ENCODE results near the gene ITM2B. TPM values are rescaled to one million over a fixed set of nuclear protein-coding genes. Genes with fewer than 3 reads are reported as not detected.

ITM2B gene
- total RNA-seq, 1 donor, result 176 TPM

DNA sequence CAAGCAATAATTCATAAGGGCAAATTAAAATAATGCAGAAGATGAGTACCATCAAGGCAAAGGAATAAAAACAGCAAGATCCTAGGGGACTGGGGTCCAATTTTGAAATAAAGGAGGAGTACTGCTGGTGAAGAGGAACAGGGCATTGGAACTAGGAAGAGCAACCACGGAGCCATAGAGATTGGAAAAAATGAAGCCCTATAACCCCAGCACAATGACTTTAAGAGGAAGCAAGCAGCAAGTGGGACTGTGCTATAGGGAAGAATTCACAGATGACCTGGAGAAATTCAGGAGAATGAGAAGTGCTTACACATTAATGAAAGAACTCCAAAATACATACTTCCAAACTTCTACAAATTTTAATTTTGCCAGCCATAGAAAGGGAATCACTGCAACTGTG is 44.9 kb upstream of the ITM2B start:
- no peak overlapping the region for H3K4me3 ChIP-seq (ENCODE audit: insufficient read depth, low read length)
- H3K4me2 ChIP-seq (ENCODE audit: insufficient read depth, low read length), result no peak overlapping the region
- DNase-seq (ENCODE audit: insufficient read length, low spot score, missing footprints), result no peak
- no peaks in the 10 kb centered on the region for H3K36me3 ChIP-seq (ENCODE audit: insufficient read depth, low read length)
- H3K4me1 ChIP-seq (ENCODE audit: insufficient read depth, low read length), result no peaks in the 10 kb centered on the region
- peaks cover 5% of the 10 kb centered on the region for H3K27me3 ChIP-seq (ENCODE audit: insufficient read depth, low read length)
- H3K27ac ChIP-seq (ENCODE audit: low read depth, low read length), result no peak overlapping the region
- H3K9me3 ChIP-seq (ENCODE audit: low read depth, low read length), result no peaks in the 10 kb centered on the region
- no peaks in the 10 kb centered on the region for H4K20me1 ChIP-seq (ENCODE audit: insufficient read depth, low read length)
- no peaks in the 10 kb centered on the region for H3K79me2 ChIP-seq (ENCODE audit: insufficient read depth, low read length)
- no peak overlapping the region for H2AFZ ChIP-seq (ENCODE audit: low read length)
- TF ChIP-seq, protein P1, sequence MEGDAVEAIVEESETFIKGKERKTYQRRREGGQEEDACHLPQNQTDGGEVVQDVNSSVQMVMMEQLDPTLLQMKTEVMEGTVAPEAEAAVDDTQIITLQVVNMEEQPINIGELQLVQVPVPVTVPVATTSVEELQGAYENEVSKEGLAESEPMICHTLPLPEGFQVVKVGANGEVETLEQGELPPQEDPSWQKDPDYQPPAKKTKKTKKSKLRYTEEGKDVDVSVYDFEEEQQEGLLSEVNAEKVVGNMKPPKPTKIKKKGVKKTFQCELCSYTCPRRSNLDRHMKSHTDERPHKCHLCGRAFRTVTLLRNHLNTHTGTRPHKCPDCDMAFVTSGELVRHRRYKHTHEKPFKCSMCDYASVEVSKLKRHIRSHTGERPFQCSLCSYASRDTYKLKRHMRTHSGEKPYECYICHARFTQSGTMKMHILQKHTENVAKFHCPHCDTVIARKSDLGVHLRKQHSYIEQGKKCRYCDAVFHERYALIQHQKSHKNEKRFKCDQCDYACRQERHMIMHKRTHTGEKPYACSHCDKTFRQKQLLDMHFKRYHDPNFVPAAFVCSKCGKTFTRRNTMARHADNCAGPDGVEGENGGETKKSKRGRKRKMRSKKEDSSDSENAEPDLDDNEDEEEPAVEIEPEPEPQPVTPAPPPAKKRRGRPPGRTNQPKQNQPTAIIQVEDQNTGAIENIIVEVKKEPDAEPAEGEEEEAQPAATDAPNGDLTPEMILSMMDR (IDR thresholded peaks at IDR 0.05; ENCODE audit: extremely low read depth, low read depth, low read length), result no peak

DNA sequence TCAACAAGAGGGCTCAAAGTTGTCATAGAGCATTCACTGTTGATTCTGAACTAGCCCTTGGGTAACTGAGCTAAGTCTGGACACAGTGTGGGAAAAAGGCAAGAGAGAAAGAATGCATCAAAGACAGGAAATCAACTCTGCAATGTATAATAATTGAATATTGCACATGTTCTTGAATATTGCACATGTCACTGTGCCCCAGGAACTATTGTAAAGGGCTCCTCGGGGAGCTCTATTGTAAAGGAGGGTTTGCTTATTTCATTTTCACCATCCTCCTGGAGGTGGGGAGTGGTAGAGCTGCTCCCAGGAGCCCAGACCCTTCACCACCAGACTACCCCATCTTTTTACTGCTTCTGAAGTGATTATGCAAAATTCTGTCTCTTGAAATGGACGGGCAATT is 44.4 kb upstream of the ITM2B start:
- Histone ChIP-seq H3K4me1 (ENCODE audit: insufficient read depth, low read length) (no peaks in the 10 kb centered on the region), H3K27ac (ENCODE audit: low read depth, low read length) (no peak overlapping the region), H3K27me3 (ENCODE audit: insufficient read depth, low read length) (peaks cover 8% of the 10 kb centered on the region), H4K20me1 (ENCODE audit: insufficient read depth, low read length) (no peaks in the 10 kb centered on the region), H3K79me2 (ENCODE audit: insufficient read depth, low read length) (no peaks in the 10 kb centered on the region), H2AFZ (ENCODE audit: low read length) (no peak overlapping the region), H3K36me3 (ENCODE audit: insufficient read depth, low read length) (no peaks in the 10 kb centered on the region), H3K4me2 (ENCODE audit: insufficient read depth, low read length) (no peak overlapping the region), H3K9me3 (ENCODE audit: low read depth, low read length) (no peaks in the 10 kb centered on the region), H3K4me3 (ENCODE audit: insufficient read depth, low read length) (no peak overlapping the region)
- DNase-seq (ENCODE audit: insufficient read length, low spot score, missing footprints), result no peak
- TF ChIP-seq, protein P1 (IDR thresholded peaks at IDR 0.05; ENCODE audit: extremely low read depth, low read depth, low read length), result no peak

DNA sequence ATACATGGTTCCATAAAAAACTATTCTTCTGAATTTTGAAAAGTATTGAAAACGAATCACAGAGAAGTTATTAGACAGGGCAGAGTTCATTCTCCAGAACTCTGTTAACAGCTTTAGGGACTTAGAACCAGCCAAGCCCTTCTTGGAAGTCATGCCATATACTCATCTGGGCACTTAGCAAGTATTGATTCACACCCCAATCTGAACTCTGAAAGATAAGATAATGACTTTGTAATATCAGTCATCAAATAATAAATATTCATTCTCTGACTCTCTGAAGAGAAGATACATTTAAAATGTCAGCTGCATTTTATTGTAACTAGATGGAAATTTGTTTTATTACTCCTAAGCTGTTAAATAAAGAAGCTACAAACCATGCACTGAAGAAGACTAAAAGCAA is 43.8 kb upstream of the ITM2B start:
- peaks cover 12% of the 10 kb centered on the region for H3K27me3 ChIP-seq (ENCODE audit: insufficient read depth, low read length)
- TF ChIP-seq, protein P1 (IDR thresholded peaks at IDR 0.05; ENCODE audit: extremely low read depth, low read depth, low read length), result no peak

DNA sequence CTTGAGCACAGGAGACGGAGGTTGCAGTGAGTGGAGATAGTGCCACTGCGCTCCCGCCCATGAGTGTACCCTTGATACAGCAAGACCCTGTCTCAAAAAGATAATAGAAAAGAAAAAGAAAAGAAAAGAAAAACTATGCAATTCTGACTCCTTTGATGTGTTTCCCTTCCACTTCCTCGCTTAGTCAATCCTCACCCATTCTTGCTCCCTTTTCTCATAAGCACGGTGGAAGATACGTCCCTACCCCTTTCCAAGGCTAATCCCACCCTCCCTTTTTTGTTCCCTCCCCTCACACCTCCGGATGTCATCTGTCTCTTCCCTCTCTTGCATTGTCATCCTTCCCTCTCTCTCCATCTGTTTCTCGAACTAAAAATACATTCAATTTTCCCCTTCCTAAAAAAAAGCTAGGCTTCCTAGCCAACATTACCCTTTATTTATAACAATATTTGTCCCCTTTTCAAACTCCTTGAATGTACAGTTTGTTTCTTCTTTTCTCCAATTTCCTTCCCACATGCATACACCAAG is 40.5 kb upstream of the ITM2B start:
- Histone ChIP-seq H4K20me1 (ENCODE audit: insufficient read depth, low read length) (no peaks in the 10 kb centered on the region), H3K4me2 (ENCODE audit: insufficient read depth, low read length) (no peak overlapping the region), H3K9me3 (ENCODE audit: low read depth, low read length) (no peaks in the 10 kb centered on the region), H3K79me2 (ENCODE audit: insufficient read depth, low read length) (no peaks in the 10 kb centered on the region), H3K4me3 (ENCODE audit: insufficient read depth, low read length) (no peak overlapping the region), H3K27me3 (ENCODE audit: insufficient read depth, low read length) (peaks cover 12% of the 10 kb centered on the region), H3K4me1 (ENCODE audit: insufficient read depth, low read length) (no peaks in the 10 kb centered on the region), H3K27ac (ENCODE audit: low read depth, low read length) (no peak overlapping the region), H3K36me3 (ENCODE audit: insufficient read depth, low read length) (no peaks in the 10 kb centered on the region), H2AFZ (ENCODE audit: low read length) (no peak overlapping the region)
- no peak for DNase-seq (ENCODE audit: insufficient read length, low spot score, missing footprints)
- TF ChIP-seq, protein P1 (IDR thresholded peaks at IDR 0.05; ENCODE audit: extremely low read depth, low read depth, low read length), result no peak

More for the DNA sequence above, 43.8 kb upstream of the ITM2B start:
- no peak overlapping the region for H3K4me2 ChIP-seq (ENCODE audit: insufficient read depth, low read length)
- no peaks in the 10 kb centered on the region for H4K20me1 ChIP-seq (ENCODE audit: insufficient read depth, low read length)
- H2AFZ ChIP-seq (ENCODE audit: low read length), result no peak overlapping the region
- no peaks in the 10 kb centered on the region for H3K36me3 ChIP-seq (ENCODE audit: insufficient read depth, low read length)
- no peak overlapping the region for H3K27ac ChIP-seq (ENCODE audit: low read depth, low read length)
- H3K79me2 ChIP-seq (ENCODE audit: insufficient read depth, low read length), result no peaks in the 10 kb centered on the region
- no peaks in the 10 kb centered on the region for H3K9me3 ChIP-seq (ENCODE audit: low read depth, low read length)
- no peaks in the 10 kb centered on the region for H3K4me1 ChIP-seq (ENCODE audit: insufficient read depth, low read length)
- H3K4me3 ChIP-seq (ENCODE audit: insufficient read depth, low read length), result no peak overlapping the region
- no peak for DNase-seq (ENCODE audit: insufficient read length, low spot score, missing footprints)
